Adrenal gland (tissue), 5 donors: Measurements from ENCODE around the gene PTH2R.

Experiments used
- POLR2A ChIP-seq, 2 donors: fragments of 450-650 bp; IDR thresholded peaks; one replicate each; pipeline ENCODE4 v1.6.1; 2017; ENCODE audit warnings: antibody characterized with exemption in 2 of 2, mild to moderate bottlenecking in 2 of 2, moderate library complexity in 1 of 2
- TF ChIP-seq, protein P1 (sequence below), 6 experiments: fragments of 450-650 bp in 4 of 6; fragments of 200-600 bp in 2 of 6; sonication (generic) in 1 of 6; IDR thresholded peaks; 1 replicate in 5 of 6; 2 replicates in 1 of 6; pipeline versions ENCODE4 v1.5.1 to v1.8.0; 2016 to 2021; ENCODE audit warnings: antibody characterized with exemption in 6 of 6, mild to moderate bottlenecking in 2 of 6, moderate library complexity in 1 of 6
- donor health status: DM: no; HTN: no; CAD: no.

DNA sequence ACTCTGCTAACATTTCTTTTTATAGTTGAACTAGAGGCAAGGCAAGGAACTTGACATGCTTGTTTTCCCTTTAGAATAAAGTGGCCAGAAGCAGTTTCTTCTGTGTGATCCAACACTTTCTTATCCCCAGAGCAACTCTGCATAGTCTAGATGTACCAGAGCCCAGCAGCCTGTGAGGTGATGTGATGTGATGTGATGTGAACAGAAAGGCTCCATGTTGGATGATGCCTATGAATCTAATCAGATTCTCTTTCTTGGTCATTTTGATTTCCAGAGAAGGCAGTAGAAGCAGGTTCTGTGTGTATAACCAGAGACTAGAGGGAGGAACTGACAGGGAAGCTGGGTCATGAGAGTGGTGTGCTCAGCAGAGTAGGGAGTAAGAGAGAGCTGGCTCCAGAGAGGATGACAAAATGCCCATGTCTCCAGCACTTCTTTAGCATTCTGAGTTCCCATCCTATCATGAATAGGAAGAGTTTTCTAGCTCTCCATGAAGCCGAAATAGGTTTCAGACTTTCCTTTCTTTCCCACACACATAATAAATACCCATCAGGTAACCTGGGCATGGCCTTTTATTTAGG lies 31.0 kb upstream of the PTH2R start:
- TF ChIP-seq, protein P1, sequence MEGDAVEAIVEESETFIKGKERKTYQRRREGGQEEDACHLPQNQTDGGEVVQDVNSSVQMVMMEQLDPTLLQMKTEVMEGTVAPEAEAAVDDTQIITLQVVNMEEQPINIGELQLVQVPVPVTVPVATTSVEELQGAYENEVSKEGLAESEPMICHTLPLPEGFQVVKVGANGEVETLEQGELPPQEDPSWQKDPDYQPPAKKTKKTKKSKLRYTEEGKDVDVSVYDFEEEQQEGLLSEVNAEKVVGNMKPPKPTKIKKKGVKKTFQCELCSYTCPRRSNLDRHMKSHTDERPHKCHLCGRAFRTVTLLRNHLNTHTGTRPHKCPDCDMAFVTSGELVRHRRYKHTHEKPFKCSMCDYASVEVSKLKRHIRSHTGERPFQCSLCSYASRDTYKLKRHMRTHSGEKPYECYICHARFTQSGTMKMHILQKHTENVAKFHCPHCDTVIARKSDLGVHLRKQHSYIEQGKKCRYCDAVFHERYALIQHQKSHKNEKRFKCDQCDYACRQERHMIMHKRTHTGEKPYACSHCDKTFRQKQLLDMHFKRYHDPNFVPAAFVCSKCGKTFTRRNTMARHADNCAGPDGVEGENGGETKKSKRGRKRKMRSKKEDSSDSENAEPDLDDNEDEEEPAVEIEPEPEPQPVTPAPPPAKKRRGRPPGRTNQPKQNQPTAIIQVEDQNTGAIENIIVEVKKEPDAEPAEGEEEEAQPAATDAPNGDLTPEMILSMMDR (IDR thresholded peaks at IDR 0.05): no peak
- no peak for TF ChIP-seq POLR2A (IDR thresholded peaks at IDR 0.05)
